GM21786 (cell line): ENCODE results near the gene EIF4EBP2.

Experiments
- ATAC-seq: cut with Tn5 transposase; IDR thresholded peaks from one replicate; pipeline ENCODE4 v1.9.1; 2021; ENCODE audit not compliant: unreplicated experiment

EIF4EBP2 gene

DNA sequence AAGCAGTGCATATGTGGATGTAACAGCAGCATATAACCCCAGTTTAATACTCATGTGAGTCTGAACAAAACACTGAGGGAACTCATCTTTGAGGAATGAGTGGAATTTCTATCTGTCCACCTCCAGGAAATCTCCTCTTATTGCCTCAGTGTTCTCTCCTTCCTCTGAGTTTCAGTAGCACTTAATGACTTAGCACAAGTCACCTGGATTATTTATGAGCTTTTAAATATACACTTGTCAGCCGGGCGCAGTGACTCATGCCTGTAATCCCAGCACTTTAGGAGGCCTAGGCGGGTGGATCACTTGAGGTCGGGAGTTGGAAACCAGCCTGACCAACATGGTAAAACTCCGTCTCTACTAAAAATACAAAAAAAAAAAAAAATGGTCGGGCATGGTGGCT lies 25.8 kb upstream of the EIF4EBP2 start:
- ATAC-seq = no peak

DNA sequence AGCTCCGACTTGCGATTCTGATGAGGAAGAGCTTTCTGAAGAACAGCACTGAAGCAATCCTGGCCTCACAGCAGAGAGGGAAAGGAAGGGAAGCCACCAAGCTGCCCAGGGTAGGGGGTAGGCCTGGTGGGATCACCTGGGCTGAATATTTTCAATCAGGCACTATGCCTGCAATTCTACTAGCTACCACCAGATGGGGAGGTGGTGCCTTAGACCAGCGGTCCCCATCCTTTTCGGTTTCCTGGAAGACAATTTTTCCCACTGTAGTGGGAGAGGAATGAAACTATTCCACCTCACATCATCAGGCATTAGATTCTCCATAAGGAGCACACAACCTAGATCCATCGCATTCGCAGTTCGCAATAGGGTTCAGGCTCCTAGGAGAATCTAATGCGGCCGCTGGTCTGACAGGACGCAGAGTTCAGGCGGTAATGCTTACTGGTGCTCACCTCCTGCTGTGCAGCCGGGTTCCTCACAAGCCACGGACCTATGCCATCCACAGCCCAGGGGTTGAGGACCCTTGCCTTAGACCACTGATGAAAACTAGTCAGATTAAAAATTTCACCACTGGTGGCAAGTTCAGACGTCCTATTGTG lies 24.3 kb upstream of the EIF4EBP2 start:
- ATAC-seq = no peak

DNA sequence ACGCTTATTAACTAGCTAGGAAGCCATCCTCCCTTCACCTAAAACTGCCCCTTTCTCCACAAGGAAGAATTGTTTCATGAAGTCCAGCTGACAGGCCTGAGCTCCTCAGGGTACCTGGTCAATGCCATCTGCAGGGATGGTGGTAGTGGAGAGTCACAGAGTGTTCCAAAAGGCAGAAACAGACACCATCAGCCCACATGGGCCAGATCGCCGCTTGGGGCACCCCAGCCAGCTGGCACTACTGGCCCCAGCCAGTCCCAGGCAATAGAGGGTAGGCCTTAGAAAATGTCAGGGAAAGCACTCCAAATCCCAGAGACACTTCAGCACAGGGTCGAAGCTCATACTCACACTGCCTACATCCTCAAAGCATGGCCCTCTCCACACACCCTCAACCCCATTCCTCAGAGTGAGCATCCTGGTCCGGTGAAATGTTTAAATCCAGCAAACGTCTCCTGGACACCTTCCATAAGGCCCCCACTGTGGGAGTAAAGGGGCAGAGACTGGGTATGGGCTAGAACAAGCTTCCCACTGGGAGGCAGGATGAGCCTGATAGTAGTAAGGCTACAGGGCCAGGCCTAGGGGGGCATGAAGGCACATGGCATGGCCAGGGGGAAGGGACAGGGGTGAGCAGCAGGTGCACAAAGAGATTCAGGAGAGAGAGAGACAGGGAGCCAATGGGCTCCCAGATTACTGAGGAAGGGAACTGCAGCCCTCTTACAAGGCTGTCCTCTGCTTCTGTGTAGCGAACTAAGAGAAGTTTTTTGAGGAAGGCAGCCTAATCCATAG lies 23.4 kb upstream of the EIF4EBP2 start:
- ATAC-seq = no peak

DNA sequence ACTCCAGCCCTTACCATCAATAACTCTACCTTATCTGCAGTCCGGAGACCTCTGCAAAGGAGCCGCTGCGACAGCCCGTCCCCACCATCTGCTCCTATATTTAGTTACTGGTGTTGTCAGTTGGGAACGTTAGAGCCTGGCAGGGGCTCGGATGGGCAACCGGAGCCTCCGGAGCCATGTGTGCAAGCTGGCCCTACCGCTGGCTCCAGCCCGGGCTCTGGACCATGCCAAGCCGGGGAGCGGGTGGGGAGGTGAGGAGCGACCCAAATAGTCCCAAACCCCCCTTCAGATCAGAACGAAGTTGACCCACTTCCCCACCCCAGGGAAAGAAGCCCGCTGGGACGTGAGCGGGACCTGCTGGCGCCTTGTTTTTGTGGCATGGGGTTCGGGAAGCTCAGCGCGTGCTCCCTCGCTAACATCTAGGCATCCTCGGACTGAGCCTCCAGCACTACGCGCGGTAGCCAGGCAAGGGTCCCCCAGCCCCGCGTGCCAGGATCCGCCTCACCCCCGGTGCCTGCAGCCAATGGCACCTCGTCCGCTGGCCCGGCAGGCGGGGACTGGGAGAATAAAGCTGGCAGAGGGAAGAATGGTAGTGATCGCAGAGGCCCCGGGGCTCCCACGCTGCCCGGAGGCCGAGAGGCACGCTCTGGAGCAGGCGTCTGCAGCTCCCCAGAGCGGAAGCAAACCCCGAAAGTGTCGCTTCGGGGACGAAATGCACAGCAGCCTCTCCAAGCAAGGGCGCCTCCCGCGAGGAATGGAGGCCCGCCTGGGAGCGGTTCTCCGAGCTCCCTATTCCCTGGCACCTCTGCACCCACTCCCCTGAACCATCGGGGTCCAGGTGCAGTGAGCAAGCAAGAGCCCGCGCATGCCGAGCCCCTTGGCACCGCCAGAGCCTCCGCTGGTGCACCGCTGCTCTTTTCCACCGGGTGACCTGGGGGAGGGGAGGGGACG lies 22.2 kb upstream of the EIF4EBP2 start:
- ATAC-seq = peak; percentile 25

DNA sequence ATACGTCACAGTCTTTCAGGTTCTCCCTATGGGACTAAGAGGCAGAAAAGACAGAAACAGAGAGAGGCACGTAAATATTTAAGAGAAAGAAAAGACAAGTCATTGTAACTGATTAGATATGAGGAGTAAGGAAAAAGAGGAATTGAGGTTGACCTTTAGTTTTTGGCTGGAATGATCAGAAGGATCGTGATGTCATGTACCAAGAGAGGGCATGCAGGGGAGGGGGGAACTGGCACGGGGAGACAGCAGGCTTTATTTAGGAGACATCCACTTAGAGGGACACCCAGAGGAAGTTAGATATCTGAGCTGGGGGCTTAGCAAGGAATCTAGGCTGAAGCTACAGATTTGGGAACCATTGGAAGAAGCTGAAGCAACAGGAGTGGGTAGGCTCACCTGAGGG lies 12.3 kb upstream of the EIF4EBP2 start:
- no peak for ATAC-seq

DNA sequence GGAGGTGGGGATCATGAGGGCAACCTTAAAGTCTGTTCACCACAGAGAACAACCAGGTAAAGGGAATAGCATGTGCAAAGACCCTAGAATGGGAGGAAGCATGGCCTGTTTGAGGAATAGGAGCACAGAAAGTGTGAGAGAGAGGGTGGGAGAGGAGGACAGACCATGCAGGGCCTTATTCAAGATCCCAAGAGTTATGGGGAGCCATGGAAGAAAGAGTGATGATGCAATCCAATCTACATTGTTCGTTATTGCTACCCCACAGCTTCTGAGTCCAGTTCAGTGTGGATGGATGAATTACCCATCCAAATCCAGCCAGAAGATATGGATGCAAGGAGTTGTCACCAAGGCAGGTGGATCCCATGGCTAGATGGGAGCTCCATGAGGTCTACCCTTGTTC lies 7.8 kb upstream of the EIF4EBP2 start:
- no peak for ATAC-seq

DNA sequence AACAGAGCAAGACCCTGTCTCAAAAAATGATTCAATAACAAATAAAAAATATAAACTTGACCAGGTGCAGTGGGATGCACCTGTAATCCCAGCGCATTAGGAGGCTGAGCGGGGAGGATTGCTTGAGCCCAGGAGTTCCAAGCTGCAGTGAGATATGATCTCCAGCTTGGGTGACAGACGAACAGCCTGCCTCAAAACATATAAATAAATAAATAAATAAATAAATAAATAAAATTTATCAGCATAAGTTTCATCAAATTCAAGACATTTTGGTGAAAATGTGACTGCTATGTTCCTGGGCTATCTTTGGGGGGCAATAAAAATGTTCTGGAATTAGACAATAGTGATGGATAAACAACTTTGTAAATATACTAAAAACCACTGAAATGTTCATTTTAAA lies 4.8 kb upstream of the EIF4EBP2 start:
- no peak for ATAC-seq

DNA sequence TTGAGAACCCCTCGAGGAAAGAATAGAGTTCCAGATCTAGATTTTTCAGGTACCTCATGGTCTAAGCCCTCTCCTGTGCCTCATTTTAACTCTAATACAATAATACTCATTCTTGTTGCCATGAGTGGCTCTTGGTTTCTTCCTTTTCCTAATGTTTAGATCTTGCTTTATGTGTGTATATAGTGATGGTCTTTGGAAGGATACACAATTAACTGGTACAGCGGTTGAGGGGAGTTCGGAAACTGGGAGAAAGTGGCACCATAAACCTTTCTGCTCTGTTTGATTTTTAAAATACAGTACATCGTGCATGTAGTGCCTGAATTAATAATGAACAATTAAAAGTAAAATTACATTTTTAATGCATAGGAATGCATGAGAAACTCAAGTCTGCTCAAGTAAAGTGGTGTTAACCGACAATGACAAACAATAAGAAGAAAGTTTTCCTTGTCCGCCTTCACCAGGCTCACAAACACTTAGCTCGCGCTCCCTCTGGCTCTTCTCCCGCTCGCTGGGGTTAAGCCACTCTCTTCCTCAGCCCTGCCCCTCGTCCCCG lies 386 bp upstream of the EIF4EBP2 start:
- ATAC-seq = no peak

DNA sequence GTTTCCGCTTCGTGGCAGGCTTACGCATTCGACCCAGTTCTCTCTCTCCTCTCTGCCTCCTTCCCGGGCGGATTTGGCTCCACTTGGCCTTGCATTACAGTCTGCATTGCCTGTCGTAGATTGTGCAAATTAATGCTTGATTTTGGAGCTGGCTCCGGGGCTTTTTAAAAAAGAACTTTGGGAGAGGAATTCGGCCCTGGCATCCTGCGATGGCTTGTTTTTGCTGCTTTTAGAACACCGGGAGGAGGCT lies 767 bp downstream of the EIF4EBP2 start:
- ATAC-seq = no peak

DNA sequence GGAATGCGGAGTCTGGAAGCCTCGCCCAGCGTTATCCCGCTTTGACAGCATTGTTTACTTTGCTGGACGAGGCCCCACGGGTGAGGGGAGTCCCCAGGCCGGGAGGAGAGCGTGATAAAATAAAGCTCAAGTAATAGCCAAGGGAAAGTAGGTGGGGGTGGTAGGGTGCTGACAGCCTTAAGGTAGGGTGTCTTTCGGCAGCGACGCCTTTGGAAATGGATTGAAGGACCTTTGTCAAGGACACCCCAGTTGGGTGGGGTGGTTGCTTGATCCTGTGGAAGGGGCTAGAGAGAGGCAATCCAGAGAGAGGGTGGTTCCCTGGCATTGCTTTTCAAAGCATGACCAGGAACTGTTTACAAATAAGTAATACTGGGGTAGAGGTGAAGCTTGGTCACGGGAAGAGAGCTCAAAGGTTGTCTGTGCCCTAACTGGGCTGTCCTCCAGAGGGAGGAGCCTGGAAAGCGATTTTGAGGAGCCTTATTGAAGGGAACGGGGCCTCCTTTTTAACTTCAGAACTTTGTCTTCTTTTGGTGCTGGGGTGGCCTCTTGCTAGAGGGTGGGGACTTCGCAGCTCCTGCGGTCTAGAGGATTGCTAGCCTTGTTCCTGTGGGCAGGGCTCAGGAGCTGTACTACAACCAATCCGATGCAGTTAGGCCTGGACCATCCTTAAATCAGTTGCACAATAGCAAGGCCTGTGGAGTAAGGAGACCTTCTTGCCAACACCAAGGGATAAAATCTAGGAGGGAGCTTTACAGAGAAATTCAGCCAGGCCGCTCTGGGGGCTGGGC lies 1.3 kb downstream of the EIF4EBP2 start:
- peak; percentile 43 for ATAC-seq

DNA sequence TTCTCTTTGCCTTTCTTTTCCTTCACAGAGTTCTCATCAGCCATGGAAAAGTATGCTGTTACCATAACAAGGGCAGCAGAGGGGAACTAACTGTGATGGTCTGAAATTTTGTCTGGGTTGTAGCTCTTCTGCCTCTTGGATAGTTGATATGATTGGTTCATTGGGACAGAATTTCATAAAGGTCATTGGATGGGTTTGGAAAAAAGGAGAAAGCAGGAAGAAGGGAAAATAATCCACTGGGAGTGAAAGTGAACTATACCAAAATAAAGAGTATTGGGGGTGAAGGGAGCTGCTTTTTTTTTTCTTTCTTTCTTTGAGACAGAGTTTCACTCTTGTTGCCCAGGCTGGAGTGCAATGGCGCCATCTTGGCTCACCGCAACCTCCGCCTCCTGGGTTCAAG lies 5.8 kb downstream of the EIF4EBP2 start:
- no peak for ATAC-seq

DNA sequence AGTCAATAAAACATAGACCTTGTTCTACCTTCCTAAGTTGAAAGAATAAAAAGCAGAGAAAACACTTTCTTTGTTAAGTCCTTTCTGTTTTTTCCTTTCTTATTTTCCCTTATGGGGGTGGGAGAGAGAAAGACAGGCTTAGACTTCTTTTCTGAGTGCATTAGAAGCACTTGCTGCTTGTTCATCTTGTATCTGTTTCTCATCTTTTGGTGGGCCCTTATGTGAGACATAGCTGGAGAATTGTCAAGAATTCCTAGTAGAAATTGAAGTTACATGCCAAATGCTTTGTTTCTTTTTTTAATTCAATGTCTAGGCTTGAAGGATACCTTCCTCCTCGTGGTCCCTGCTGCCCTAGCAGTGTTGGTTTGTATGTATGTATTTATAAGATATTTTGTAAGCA lies 6.7 kb downstream of the EIF4EBP2 start:
- ATAC-seq = no peak

DNA sequence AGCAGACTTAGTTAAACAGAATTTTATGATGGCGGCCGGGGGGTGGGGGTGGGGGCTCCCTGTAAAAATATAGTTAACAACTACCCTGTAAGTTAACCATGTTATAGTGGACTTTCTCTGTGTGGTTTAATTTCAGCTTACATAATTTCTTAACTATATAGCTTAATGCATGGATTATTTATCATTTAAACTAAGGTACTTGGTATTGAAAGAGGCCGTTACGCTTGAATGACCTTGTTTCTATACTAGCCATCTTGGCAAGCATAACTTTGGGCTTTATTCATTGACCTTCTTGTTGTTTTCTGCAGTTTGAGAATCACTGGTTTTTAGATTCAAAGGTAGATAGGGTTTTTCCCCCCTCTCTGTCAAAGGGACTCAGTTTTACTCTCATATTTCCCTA lies 8.4 kb downstream of the EIF4EBP2 start:
- ATAC-seq = no peak

DNA sequence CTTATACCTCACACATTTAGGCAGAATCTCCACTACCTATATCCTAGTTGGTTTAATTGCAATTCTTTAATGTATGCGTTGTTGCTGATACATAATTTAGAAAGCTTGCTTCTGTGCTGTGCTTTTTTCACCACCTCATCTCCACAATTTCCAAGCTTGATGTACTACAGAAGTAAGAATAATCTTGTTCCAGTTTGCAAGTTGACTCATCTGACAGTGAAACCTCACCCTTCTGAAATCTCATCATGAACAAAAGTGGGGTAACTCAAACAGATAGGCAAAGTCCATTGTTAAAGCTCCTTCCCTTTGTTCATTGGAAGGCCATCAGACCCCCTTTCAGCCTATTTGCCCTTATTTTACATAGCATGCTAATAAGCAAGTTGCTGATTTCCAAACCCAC lies 13.6 kb downstream of the EIF4EBP2 start:
- ATAC-seq = no peak

DNA sequence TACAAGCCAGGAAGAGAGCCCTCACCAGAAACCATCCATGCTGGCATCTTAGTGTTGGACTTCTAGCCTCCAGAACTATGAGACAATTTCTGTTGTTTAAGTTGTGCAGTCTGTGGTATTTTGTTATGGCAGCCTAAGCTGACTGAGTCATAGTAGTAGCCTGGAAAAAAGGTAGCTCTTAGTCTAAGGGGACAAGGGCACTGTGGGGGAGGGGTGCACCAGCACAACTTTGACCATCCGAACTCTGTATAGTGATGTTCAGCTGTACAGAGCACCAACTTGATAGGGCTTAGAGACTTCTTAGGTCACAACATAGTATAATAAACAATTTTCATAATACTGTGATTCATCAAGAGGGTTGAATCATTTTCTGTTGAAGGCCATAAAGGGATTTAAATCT lies 14.3 kb downstream of the EIF4EBP2 start:
- no peak for ATAC-seq

DNA sequence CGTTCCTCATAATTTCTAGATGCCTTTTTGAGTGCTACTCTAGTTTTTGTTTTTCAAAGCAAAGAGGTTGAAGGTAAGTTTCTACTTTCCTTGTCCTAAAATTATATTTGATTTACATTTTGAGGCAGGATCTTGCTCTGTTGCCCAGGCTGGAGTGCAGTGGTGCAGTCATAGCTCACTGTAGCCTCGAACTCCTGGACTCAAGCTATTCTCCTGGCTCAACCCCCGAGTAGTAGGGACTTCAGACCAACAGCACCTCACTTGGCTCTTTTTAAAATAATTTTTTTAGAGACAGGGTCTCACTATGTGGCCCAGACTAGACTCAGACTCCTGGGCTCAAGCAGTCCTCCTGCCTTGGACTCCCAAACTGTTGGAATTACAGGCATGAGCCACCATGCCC lies 14.8 kb downstream of the EIF4EBP2 start:
- no peak for ATAC-seq

DNA sequence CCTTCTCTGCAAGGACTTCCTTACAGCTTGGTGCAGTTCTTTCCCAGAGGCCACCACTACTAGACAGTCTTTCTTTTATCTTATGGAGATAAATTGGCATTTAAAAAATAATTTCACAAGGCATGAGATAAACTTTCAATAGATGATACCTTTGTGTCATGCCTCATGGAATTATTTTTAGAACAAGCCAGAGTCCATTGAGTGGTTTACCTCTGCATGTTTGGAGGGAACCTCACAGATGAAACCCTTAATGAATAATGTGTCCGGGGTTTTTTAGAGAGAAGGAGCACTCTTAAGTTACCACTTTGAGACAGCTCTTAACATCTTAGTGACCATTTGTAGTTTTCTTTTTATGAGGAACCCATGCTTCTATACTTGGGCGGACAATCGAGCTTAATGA lies 20.4 kb downstream of the EIF4EBP2 start:
- no peak for ATAC-seq

DNA sequence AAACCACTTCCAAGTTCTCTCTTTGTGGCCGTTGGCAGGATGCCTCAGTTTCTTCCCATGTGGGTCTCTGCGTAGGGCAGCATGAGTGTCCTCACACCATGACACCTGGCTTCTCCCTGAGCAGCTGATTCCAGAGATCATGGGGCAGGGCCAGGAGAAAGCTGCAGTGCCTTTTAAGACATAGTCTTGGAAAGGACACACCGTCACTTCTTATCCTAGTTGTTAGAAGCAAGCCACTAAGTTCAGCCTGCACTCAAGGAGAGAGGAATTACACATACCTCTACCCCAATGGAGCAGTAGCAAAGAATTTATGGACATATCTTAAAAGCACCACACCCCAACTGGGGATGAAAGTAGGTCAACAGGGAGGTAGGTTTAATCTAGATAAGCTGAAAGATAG lies 21.2 kb downstream of the EIF4EBP2 start:
- no peak for ATAC-seq

DNA sequence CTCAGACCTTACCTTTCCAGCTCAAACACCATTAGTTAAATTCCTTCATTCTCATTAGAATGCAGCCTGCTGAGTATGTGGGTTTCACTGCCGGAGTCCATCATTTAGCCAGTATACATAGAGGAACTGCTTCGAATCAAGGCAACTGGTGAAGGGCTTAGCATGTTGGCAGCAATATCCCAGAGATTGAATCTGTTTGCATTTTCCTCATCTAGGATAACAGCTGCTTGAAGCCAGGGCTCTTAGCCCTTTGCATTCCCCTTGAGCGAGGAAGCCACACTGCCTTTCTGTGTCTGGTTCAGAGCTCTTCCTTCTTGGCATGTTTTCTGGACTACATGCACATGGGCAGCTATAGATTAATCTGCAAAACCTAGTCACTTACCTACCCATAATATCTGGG lies 22.9 kb downstream of the EIF4EBP2 start:
- no peak for ATAC-seq

DNA sequence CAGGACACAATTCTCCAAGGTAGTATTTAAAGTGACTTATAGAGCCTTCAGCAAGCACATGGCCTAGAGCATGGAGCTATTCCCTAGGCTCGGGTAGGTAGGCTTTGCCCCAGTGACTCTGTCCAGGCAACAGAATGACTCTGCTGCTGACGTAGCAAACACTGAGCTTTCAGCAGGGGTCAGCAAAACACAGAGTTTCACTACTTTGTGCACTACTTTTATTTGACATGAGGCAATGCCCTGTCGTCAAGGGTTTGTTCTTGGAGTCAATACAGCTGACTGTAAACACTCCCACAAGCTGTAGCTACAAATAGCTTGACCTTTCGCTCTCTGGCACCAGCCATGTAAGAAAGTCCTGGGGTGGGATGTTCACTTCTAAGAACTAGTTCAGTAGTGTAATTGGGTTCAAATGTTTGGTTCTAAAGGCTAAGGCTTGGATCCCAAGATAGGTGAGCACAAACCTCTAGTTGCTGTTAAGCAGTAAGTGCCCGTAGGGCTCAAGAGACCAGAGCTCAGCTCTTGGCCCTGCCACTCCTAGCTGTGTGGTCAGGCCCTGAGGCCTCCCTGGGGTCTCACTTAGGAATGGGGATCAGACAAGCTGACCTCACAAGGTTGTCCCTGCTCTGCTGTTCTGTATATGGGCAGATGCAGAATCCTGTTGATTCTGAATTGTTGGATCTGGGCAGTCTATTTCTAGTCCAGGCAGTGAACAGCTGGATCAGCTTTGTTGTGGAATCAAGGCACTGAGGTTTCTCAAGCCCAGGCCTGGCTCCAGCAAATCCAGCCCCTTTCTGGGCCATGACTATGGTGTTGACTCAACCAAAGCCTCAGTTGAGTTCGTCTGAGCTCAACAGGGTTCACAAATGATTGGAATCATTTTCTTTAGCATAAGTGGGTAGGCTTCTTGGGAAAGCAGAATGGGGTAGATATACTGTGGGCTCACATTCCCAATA lies 26.8 kb downstream of the EIF4EBP2 start:
- ATAC-seq = no peak
